HG03378 (cell line): ENCODE data around the gene NEGR1.

Experiments used
- ATAC-seq: cut with Tn5 transposase; IDR thresholded peaks from one replicate; pipeline ENCODE4 v1.9.1; 2021; ENCODE audit warnings: mild to moderate bottlenecking, moderate library complexity; ENCODE audit not compliant: unreplicated experiment

NEGR1 gene

GRCh38 chr1:71721532-71721931 lies 560.8 kb downstream of the NEGR1 start:
- ATAC-seq: no peak

DNA sequence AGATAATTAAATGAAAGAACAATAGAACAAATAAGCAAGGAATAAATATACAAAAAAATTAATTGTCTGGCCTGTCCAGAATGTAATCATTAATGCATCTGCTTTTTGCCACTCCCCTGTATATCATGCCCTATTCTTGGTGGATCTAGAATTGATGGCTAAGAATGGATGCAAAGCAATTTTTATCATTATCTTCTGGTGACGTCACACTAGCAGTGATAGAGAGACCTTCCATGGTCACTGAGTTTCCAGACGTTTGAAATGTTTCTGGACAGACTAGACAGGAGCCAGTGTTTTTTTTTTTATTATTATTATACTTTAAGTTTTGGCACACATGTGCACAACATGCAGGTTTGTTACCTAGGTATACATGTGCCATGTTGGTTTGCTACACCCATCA lies 563.0 kb downstream of the NEGR1 start:
- ATAC-seq: no peak

DNA sequence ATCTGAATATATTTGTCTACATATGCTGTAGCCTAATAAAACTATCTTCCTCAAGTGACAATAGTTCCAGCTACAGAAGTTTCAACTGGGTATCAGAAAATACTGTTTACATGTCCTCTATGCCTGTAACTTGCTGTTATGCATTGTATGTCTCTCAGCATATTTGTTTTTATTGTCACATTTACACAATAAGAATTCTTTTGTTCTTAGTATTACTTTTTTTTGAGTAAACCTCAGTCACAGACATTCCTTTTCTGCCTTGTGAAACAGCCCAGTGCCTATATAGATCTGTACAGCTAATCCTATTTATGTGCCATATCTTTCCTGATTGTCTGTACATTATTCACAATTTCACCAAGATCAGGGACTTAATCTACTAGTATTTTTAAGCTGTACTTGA lies 565.2 kb downstream of the NEGR1 start:
- ATAC-seq: no peak

DNA sequence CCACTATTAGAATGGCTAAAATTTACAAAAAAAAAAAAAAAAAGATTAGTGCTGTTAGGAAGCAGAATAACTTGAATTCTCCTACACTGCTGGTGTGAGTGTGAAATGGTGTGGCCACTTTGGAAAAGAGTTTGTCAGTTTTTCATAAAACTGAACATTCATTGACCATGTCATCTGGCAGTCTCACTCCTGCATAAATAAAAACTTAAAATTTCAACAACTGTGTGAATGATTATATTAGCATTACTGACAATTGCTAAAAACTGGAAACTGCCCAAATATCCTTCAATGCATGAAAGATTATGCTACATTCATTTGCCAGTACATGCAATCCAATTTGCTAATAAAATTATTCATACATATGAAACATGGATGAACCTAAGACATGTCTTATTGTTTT lies 570.9 kb downstream of the NEGR1 start:
- ATAC-seq: no peak

- no peak for ATAC-seq
Observed at GRCh38 chr1:71706029-71706671, 576.2 kb downstream of the NEGR1 start.

- ATAC-seq: no peak
Observed at GRCh38 chr1:71698186-71698585, 584.2 kb downstream of the NEGR1 start.

GRCh38 chr1:71695821-71696220 lies 586.5 kb downstream of the NEGR1 start:
- no peak for ATAC-seq

DNA sequence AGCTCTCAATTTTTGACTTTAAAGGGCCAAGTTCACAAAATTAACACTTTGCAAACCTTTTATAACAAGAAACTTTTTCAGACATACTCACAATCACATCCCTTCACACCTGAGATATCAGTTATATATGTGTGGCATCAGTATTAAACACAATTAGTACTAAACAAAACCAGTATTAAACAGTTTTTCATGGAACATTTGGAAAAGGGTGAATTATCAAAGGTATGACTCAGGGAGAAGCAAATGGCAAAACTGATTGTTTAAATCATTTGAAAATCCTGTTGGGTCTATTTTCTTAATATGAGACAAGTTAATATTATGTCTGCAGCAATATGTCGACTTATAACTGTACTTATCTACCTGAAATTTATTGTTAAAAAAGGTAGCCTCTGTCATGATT lies 587.3 kb downstream of the NEGR1 start:
- ATAC-seq: no peak

- ATAC-seq: no peak
Observed at GRCh38 chr1:71693581-71693980, 588.8 kb downstream of the NEGR1 start.

DNA sequence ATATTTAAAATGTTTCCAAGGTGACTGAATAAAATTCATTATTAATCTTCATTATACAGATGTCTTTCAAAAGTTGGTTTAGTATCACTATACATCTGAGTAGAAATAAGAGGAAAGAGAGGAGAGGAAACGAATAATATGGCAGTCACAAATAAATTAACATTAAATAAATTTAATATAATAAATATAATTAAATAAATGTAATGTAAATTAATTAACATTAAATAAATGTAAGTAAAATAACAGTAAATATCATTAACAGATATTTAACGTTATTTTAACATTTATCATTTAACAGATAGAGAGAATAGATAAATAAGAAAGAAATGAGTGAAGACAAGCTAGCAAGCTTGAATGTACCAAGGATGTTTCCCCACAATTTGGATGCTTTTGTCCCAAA lies 592.7 kb downstream of the NEGR1 start:
- ATAC-seq: no peak

DNA sequence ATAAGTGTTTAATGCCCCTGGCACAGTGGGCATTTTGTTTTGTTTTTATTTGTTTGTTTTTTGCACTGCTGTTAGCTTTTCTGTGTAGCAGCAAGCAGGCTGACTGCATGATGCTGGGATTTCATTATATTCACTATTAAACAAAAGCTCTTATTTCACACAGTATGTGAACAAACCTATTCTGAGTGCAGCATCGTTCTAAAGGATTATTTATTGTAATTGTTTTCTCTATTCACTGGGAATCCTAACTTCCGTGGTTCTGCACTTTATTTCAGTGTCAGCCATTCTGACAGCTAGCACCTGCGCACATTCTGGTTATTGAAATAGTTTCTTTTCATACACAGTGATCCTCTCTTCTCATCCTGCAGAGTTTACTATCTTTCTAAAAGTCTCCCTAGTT lies 595.0 kb downstream of the NEGR1 start:
- no peak for ATAC-seq

DNA sequence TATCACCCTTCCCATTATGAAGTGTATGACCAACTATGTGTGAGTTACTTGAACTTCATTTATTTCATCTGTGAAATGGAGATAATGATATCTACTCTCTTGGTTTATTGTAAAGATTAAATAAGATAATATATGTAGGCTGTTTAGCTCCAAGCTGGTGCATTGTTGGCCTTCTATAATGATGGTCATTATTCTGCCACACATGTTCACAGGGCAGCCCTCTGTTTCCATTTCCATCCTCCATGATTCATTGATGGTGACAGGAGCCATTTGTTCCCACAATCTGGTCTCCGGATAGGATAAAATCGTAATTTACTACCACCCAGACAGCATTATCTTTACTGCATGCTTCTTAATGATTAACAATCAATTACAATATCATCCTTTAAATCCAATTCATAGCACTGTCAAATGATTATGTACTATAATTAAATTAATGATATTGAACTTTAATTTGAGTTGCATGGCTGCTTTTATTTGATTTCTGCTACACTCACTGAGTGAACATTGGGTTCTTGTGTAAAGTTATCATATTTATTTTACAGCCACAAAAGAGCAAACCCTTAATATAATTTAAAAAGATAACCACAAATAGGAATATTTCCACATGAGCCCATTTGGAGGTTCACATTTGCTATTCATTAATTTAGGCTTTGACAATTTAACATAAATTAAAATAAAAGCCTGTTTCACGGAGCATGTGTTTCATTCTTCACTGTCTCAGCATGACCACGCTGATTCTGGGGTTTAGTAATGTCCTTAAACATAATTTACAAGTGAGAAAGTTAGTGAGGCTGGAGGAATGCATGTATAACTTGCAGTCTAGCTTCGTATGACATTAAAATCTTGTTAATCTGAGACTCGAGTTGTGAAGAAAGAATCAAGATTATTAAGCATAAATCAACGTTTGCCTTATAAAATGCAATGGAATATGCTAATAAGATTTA lies 605.1 kb downstream of the NEGR1 start:
- ATAC-seq: no peak

DNA sequence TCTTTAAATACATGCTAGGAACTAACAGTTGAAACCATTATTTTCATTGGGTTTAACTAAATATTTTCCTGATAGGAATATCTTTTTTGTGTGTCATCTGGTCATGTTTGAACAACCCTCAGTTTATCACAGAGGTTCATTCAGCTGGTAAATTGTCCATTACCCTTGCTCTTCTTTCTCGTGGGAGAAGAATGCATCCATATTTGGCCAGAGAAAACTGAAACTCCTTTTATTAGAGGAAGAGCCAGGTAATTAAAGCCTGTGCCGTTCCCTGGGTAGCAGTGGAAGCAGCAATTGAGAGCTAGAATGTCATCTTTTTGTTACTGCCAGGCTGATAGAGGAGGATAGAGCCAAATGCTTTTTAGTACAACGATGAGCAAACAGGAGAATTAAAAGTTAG lies 614.3 kb downstream of the NEGR1 start:
- no peak for ATAC-seq

DNA sequence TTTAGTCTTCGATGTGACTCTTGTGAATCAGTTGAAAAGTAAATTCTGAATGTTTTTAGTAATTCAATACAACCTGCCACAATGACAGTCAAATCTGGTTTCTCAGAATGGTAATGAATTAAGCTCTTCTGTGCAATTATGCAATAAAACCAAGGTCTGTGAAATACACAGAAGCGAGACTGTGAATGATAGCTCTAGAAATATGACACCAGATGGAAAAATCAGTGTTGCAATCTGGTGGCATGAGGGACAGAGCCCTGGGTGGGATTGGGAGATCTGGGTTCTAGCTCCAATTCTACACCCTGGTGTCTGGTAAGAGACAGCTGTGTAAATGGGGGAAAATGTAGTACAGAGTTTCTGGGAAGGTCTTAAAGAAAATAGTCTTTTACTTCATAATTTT lies 615.1 kb downstream of the NEGR1 start:
- ATAC-seq: no peak

DNA sequence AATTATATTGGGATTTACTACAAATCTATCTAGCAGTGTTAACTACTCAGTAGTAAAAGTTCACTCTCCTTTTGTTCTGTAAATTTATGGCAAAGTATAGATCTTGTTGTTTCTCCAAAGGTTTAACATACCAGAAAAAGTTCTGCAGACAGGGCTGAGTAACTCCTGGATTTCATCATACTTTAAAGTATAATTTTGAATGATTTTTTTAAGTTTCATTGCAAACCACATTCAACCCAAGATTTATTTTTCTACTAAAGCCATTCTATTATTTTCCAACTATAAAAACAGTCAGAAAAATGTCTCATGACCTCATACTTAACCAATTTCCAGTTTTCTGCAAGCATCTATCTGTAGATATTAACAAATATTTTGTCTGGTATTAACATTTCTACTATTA lies 615.7 kb downstream of the NEGR1 start:
- no peak for ATAC-seq

- no peak for ATAC-seq
Observed at GRCh38 chr1:71660411-71660810, 621.9 kb downstream of the NEGR1 start.

- no peak for ATAC-seq
Observed at GRCh38 chr1:71657891-71658679, 624.3 kb downstream of the NEGR1 start.

DNA sequence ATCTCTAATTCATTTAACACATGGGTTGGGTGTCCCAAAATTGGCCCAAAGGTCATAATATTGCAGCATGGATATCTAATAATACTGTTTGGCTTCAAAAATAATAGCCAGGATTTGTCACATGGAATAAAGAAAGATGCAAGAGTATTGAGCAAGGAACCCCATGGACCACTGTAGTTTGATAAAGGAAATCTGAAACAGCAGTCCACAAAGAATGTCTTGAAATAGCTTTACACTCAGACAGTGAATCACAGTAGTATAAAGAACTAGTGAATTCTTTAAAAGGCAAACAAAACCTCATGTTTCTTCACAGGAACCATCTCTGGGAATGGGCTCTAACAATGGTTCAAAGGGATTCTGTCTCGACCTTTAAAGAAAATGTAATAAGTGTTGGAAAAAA lies 625.4 kb downstream of the NEGR1 start:
- ATAC-seq: no peak

GRCh38 chr1:71655604-71656003 lies 626.7 kb downstream of the NEGR1 start:
- ATAC-seq: no peak

DNA sequence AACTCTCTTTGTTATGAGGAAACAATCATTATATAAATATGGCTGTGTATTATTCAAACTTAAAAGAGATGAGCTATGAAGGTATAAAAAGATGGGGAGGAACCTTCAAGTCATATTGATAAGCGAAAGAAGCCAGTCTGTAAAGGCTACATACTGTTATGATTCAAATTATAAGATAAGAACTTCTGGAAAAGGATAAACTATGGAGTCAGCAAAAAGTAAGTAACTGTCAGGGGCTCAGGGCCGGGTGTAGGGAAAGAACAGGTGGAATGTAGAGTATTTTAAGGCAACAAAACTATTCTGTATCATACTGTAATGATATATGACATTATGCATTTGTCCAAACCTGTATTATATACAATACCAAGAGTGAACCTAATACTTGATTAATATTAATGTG lies 628.4 kb downstream of the NEGR1 start:
- ATAC-seq: no peak

DNA sequence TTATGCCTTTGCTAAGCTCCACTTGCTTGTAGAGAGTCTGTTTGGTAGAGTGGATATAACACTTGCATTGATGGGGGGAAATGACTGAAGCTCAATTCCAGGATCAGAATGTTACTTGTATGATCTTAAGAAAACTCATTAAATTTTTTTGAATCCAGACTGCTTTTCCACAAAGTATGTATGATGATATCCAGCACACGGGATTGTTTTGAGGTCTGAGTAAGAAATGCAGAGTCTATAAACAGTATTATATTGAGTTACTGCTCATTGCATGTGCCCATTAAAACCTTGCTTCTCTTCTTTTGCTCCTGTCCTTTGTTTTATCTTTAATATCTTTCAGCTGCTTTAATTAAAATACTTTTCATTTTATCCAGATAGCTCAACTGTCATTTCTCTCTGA lies 631.1 kb downstream of the NEGR1 start:
- no peak for ATAC-seq

DNA sequence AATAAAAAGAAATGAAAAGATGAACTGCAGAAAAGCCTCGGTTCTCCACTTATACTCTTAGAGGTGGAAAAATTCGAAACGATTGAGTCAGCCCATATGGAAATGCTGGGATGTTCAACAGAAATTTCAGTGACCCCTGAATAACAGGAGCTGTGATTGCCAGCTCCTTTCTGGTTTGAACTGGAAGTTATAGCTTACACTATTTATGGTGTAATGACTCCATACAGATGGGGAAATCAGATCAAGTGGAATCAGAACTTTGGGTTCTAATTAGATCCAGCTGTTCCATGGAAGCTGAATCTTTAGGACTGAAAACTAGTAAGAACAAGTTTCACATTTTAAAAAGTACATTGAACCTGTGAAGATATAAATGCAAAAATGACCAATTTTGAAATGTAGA lies 632.2 kb downstream of the NEGR1 start:
- no peak for ATAC-seq
